Measurements from ENCODE around the gene SLC22A5. TPM values are rescaled to one million over a fixed set of nuclear protein-coding genes. Genes with fewer than 3 reads are reported as not detected.

The SLC22A5 gene
- total RNA-seq, 1 donor from 2014 or later, result 21.6 TPM

DNA sequence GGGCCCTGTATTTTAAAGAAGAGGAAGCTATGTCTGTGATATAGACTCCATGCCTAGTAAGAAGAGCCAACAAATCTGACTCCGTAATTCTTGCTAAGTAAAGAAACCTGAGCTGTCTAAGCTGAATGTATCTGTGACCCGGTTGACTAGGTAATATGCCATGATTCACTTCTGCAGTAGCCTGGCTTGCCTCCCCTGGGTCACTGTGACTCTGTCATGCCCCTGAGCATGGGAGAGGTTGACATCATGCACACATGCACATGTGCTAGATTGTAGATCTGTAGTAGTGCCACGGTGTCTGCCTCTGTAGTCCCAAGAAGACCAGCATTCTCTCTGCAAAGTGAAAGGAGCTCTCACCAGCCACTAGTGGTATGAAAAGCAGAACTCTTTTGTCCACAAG is 9.1 kb downstream of the SLC22A5 start:
- no peak overlapping the region for H3K4me3 Mint-ChIP-seq
- DNase-seq (ENCODE audit: extremely low spot score, unreplicated experiment), result no peak
- H3K9me3 Mint-ChIP-seq, result no peaks in the 10 kb centered on the region
- TF ChIP-seq, protein P1, sequence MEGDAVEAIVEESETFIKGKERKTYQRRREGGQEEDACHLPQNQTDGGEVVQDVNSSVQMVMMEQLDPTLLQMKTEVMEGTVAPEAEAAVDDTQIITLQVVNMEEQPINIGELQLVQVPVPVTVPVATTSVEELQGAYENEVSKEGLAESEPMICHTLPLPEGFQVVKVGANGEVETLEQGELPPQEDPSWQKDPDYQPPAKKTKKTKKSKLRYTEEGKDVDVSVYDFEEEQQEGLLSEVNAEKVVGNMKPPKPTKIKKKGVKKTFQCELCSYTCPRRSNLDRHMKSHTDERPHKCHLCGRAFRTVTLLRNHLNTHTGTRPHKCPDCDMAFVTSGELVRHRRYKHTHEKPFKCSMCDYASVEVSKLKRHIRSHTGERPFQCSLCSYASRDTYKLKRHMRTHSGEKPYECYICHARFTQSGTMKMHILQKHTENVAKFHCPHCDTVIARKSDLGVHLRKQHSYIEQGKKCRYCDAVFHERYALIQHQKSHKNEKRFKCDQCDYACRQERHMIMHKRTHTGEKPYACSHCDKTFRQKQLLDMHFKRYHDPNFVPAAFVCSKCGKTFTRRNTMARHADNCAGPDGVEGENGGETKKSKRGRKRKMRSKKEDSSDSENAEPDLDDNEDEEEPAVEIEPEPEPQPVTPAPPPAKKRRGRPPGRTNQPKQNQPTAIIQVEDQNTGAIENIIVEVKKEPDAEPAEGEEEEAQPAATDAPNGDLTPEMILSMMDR (conservative IDR thresholded peaks at IDR 0.05), result no peak
- peak overlapping the region; percentile 52 for H3K27ac Mint-ChIP-seq
- H3K27me3 Mint-ChIP-seq, result no peaks in the 10 kb centered on the region
- peaks cover 11% of the 10 kb centered on the region for H3K4me1 Mint-ChIP-seq (ENCODE audit: unreplicated experiment)
- peaks cover 19% of the 10 kb centered on the region for H3K36me3 Mint-ChIP-seq

DNA sequence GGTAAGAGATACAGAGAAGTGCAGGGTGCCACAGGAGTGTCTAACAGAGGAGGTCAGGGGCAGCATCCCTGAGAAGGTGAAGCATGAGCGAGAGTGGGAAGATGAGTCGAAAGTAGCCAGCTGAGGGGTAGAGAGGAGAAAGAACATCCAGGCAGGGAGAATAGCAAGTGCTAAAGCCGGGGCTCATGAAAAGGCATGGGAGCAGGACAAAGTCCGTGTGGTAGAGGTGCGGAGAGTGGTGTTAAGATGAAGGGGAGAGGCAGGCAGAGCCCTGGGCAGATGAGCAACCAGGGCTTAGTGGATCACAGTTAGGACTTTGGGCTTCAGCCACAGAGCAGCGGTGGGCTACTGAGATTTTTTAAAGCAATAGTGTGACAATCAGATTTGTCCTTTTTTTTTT is 10.5 kb downstream of the SLC22A5 start:
- H3K36me3 Mint-ChIP-seq, result peaks cover 19% of the 10 kb centered on the region
- H3K4me1 Mint-ChIP-seq (ENCODE audit: unreplicated experiment), result peaks cover 6% of the 10 kb centered on the region
- DNase-seq (ENCODE audit: extremely low spot score, unreplicated experiment), result no peak
- TF ChIP-seq, protein P1 (conservative IDR thresholded peaks at IDR 0.05), result no peak
- H3K27me3 Mint-ChIP-seq, result no peaks in the 10 kb centered on the region
- no peaks in the 10 kb centered on the region for H3K9me3 Mint-ChIP-seq
- no peak overlapping the region for H3K4me3 Mint-ChIP-seq
- H3K27ac Mint-ChIP-seq, result peak overlapping the region; percentile 3

DNA sequence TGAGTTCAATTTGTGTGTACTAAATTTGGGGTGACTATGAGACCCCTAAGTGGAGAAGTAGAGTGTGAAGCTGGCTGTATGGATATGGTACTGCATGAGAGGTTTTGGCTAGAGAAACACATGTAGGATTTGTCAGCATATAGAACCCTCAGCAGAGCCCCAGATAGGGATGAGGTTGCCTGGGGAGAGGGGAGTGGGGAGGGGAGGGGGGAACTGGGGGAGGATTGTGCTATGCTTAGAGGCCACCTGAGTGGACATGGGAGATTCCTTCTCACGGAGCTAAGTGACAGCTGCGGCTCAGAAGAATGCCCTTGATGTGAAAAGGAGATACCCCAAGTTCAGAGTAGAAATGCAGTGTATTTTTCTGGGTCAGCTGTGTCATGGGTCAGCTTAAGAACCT is 11.2 kb downstream of the SLC22A5 start:
- Mint-ChIP-seq H3K36me3 (peaks cover 19% of the 10 kb centered on the region), H3K27ac (no peak overlapping the region), H3K27me3 (no peaks in the 10 kb centered on the region), H3K4me3 (no peak overlapping the region), H3K4me1 (ENCODE audit: unreplicated experiment) (peaks cover 13% of the 10 kb centered on the region), H3K9me3 (no peaks in the 10 kb centered on the region)
- TF ChIP-seq, protein P1 (conservative IDR thresholded peaks at IDR 0.05), result no peak
- no peak for DNase-seq (ENCODE audit: extremely low spot score, unreplicated experiment)

DNA sequence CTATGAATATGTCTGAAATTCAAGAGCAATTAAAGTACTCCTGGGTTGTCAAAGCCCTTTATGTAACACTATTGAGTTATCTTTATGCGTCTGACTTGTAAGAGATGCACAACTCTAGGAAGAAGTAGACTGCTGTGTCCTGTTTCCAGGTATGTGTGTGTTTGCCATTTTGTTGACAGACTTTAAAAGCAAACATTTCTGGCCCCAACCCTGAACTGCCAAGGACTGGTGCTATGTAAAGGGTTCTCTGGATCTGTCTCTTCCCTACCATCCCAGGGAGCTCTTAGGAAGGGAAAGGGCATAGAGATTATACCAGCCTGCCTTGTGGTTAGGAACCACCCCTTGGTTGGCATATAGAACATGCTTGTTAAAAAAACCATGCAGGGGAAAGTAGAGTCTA is 12.1 kb downstream of the SLC22A5 start:
- Mint-ChIP-seq H3K36me3 (peaks cover 19% of the 10 kb centered on the region), H3K9me3 (no peaks in the 10 kb centered on the region)
- TF ChIP-seq, protein P1 (conservative IDR thresholded peaks at IDR 0.05), result no peak

GRCh38 chr5:132383261-132383660 is 13.8 kb downstream of the SLC22A5 start:
- H3K4me1 Mint-ChIP-seq (ENCODE audit: unreplicated experiment), result peaks cover 33% of the 10 kb centered on the region
- H3K36me3 Mint-ChIP-seq, result peaks cover 19% of the 10 kb centered on the region
- H3K27me3 Mint-ChIP-seq, result no peaks in the 10 kb centered on the region
- peak overlapping the region; percentile 9 for H3K27ac Mint-ChIP-seq
- DNase-seq (ENCODE audit: extremely low spot score, unreplicated experiment), result no peak
- H3K4me3 Mint-ChIP-seq, result no peak overlapping the region
- H3K9me3 Mint-ChIP-seq, result no peaks in the 10 kb centered on the region
- TF ChIP-seq, protein P1 (conservative IDR thresholded peaks at IDR 0.05), result no peak

More for the DNA sequence above, 12.1 kb downstream of the SLC22A5 start:
- H3K4me3 Mint-ChIP-seq, result no peak overlapping the region
- peak overlapping the region; percentile 72 for H3K27ac Mint-ChIP-seq
- peaks cover 18% of the 10 kb centered on the region for H3K4me1 Mint-ChIP-seq (ENCODE audit: unreplicated experiment)
- no peak for DNase-seq (ENCODE audit: extremely low spot score, unreplicated experiment)
- H3K27me3 Mint-ChIP-seq, result no peaks in the 10 kb centered on the region

GRCh38 chr5:132383984-132384383 is 14.5 kb downstream of the SLC22A5 start:
- H3K4me1 Mint-ChIP-seq (ENCODE audit: unreplicated experiment), result peaks cover 34% of the 10 kb centered on the region
- no peaks in the 10 kb centered on the region for H3K27me3 Mint-ChIP-seq
- H3K4me3 Mint-ChIP-seq, result no peak overlapping the region
- no peak overlapping the region for H3K27ac Mint-ChIP-seq
- DNase-seq (ENCODE audit: extremely low spot score, unreplicated experiment), result peak; percentile 31
- H3K36me3 Mint-ChIP-seq, result peaks cover 15% of the 10 kb centered on the region
- TF ChIP-seq, protein P1 (conservative IDR thresholded peaks at IDR 0.05), result no peak
- H3K9me3 Mint-ChIP-seq, result no peaks in the 10 kb centered on the region
